Measurements from ENCODE around the gene ANKS1A.
"Not testable (repeated sequence)": the region's sequence is repeated elsewhere in the genome, so short reads cannot be mapped to it uniquely, and the experiment has no call there.

Gene ANKS1A

DNA sequence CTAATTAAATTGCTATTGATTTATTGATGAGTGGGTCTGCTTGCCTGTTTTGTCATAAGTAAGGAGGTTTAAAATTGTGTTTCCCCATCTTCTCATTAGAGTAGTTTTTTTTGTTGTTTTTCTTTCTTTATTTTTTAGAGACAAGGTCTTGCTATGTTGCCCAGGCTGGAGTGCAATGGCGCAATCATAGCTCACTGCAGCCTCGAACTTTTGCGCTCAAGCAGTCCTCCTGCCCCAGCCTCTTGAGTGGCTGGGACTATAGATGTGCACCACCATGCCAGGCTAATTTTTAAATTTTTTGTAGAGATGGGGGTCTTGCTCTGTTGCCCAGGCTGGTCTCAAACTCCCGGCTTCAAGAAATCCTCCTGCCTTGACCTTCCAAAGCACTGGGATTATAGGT lies 31.0 kb downstream of the ANKS1A start:
- DNase-seq, result no peak

DNA sequence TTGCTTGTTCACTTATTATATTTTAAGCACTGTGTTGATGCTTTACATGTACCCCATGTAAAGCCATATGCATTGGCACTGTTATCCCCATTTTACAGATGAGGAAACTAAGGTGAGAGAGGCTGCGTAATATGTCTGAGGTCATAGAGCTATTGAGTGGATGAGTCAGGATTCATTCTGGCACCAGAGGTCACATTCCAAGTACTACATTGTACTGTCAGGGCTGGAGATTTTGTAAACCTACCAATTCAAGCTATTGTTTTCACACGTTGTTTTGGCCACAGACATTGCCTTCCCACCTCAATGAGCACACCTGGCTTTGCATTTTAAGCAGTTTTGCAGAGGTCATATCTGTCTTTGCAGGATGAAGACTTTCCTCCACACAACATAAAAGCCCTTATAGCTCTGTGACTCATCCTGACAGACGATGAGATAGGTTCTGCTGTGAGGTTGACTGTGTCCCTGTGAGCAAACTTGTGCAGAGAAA lies 33.2 kb downstream of the ANKS1A start:
- no peak for DNase-seq

DNA sequence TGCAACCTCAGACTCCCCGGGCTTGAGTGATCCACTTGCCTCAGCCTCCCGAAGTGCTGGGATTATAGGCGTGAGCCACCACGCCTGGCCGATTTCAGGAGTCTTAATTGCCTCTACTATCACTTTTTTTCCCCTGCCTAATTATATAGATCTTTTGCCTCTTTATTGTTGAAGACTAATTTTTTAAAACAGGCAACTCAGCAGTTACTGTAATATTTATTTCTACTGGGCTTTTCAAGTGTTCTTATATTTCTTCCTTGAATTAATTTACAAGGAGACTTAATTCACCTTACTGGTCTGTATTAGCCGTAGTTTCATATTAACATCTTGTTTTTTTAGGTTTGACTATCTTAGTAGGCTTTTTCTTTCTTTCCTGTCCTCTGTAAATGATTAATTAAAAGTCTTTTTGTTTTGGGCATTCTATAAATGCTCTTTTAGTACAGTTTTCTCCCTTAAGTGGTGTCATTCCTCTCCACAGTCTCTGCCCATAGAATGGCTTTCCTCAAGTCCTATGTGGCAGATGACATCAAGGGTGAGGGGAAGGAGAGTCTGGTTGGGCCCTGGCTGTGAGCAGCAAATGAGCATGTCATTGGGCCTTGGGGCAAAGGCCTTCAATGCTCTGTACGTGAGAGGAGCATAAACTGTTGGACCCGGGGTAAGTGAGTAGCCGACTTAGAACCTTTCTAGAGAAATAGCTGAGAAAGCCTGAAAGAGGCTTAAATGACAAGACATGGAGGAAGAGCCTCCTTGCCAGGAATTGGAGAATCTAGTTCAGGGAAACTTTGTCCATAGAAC lies 36.0 kb downstream of the ANKS1A start:
- DNase-seq, result no peak

DNA sequence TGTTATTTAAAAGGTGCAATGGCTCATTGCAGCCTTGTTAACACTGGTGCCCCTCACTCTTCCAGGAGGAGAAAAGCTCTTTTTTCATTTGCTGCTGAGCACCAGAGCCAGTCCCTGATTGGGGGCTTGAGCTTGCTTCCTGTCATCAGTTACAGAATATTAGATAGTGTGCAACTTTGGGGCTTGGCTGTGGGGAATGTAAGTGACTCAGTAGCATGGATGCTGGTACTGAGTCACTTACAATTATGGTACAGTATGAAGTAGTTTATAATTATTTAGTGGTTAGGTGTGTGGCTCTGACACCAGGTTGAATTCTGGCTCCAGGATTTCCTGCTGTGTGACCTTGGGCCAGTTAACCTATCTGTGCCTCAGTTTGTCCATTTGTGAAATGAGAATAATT lies 37.6 kb downstream of the ANKS1A start:
- no peak for DNase-seq

DNA sequence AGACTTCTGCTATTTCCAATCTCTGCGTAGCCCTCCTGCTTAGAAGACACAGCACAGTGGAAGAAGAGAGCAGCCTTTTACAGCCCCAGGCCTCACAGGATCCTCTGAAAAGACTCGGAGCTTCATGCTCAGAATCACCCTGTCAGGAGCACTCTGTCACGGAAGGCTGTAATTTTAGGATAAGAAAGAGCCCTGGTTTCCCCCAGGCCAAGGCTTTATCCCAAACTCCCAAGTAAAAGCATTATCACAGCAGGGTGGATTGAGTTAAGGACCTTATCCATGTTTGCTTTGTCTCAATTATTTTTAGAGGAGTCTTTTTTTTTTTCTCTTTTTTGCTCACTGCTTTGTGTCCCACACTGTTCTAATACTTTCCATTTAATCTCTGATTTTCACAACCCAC lies 39.2 kb downstream of the ANKS1A start:
- DNase-seq, result no peak

DNA sequence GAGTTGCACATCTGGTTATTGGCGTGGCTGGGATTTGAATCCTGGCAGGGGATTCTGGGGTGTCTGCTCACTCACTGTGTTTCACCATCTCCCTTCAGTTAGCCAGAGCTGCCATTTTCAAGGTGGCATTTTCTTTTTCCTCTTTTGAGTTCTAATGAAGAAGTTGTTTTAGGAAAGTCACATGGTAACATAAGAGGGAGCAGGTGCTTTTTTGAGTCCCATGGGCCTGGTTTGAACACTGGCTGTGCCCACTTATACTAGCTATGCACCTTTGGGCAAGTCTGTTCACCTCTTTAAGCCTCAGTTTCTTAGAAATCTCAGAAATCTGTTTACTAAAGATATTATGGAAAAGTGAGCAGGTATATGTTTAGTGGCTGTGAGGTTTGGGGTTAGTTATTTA lies 39.6 kb downstream of the ANKS1A start:
- DNase-seq, result no peak

DNA sequence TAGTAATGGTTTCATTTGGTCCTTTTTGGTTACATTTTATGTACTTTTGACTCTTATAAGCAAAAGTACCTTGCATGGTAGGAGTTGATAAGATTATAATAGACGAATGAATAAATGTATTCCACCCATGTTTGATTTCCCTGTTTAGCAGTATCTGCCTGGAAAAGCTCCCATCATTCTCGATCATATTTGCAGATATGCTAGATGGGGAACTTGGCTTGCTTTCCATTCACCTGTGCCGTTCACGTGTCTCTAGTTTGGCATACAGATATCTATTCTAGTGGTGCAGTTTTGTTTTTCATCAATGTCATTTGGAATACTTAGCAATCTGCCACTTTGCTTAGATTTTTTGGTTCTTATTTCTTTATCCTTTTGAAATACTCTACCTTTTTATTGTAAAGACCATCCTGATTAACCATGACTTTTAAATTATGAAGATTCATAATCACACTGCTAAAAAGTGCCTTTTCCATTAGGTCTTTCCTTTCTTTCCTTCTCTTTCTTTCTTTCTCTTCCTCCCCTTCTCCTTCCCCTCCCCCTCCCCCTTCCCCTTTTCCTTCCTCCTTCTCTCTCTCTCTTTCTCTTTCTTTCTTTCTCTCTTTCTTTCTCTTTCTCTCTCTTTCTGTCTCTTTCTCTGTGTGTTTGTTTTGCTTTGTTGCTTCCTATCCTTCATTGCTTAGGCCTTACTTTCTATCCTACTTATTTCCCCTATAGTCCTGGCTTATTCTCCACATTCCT lies 40.4 kb downstream of the ANKS1A start:
- no peak for DNase-seq

DNA sequence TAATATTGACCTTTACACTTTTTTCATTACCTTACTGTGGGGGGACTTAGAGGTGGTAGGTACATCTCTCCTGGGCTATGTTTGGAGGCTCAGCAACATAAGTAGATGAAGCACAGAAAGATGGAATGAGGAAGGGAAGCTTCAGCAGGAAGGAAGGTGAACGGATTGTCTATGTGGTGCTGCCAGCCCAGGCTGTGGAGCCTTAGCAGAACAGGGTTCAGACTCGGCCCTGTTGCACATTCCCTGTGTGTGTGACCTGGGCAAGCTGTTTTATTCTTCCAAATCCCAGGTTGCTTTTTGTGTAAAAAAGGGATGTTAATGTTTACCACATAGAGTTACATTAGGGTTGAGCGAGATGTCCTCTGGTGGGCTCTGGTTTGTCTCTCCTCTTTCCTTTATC lies 41.2 kb downstream of the ANKS1A start:
- no peak for DNase-seq

DNA sequence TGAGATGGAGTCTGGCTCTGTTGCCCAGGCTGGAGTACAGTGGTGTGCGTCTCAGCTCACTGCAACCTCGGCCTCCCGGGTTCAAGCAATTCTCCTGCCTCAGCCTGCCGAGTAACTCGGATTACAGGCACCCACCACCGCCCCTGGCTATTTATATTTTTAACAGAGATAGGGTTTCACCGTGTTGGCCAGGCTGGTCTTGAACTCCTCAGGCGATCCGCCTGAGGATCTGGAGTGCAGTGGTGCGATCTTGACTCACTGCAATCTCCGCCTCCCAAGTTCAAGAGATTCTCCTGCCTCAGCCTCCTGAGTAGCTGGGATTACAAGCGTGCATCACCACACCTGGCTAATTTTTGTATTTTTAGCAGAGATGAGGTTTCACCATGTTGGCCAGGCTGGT lies 43.1 kb downstream of the ANKS1A start:
- not testable (repeated sequence) for DNase-seq

DNA sequence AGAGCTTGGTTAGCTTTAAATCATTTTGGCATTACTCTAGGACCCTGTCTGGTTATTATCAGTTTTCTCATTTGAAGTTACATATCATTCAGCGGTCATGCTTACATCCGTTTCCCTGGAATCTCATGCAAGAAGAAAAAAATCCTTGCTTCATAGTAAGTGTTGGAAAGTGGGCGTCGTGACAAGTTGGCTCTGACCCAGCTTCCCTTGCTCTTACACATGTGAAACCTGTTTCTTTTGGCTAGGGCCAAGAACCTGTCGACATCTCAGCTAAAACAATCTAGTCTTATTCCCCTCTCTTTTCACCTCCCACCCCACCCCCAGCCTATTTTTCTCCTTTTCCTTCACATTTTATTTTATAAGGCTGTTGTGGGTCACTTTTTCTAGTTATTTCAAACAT lies 45.5 kb downstream of the ANKS1A start:
- DNase-seq, result no peak

DNA sequence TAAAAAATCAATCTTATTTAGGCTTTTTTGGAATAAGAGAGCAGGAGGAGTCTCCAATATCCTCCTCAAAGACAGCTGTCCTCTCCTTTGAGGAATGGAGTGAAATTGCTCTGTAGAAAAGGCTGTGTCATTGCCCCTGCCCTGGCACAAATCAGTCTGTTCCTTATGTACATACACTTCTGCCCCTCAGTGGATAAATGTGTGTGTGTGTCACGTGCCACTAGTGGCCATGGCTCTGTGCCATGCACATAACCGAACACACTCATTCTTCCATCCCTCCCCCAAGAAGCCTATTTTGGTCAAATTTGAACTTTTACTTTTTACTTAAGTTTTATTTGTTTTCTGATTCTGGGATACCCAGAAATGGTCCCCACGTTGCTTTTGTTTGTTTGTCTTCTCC lies 49.2 kb downstream of the ANKS1A start:
- DNase-seq, result no peak

DNA sequence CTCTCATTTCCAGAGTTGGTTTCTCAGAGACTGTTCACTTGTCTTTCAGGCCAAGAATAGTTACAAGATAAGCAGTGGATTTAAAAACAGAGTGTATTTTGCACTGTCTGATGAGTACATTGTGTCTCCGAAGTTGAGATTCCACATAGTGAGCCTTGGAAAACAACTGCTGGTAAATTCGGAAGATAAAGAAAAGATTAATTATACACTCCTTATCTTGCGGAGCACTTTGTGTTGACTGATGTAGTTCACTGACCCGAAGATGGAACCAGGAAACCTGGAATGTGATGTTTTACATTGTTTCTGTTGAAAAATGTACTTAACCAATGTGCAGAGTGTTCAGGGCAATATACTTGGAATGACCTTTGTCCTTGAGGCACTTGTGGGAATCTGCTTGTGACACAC lies 51.0 kb downstream of the ANKS1A start:
- no peak for DNase-seq

DNA sequence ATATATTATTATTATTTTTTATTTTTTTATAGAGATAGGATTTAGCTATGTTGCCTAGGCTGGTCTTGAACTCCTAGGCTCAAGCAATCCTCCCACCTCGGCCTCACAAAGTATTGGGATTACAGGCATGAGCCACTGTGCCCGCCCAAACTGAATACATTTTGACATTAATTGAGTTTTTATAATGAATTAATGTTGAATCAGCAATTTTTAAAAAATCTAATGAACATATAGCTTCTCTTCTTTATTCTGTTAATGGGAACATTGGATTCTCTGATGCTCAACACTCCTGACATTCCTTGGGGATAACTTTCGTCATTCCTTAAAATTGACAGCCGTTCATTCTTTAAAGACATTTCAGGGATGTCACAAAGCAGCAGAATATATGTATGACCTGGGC lies 52.4 kb downstream of the ANKS1A start:
- DNase-seq, result no peak

DNA sequence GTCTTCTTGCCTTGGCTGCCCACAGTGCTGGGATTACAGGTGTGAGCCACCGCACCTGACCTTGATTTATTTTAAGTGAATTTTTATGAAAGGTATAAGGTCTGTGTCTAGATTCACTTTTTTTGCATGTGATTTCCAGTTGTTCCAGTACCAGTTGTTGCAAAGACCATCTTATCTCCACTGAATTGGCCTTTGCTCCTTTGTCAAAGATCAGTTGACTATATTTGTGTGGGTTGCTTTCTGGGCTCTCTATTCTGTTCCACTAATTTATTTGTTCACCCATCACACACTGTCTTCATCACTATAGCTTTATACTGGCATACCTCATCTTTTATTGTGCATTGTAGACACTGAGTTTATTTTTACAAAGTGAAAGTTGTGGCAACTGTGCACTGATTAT lies 56.3 kb downstream of the ANKS1A start:
- no peak for DNase-seq

DNA sequence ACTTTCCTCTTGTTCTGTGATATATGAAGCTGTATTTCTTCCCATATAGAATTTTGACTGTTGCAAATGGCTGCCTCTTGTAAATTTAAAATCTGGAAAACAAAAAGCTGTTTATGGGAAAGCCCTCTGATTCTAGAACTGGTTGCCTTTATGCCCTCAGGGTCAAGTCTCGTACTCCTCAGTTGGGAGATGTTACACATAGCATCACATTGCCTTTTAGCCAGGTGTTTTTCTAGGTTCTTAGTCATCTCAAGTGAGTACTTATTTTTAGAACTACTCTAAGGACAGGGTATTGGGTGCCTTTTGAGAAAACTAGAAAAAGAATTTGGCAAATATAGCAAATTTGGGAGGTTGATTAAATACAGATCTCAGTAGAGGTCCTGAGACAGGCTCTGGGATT lies 58.5 kb downstream of the ANKS1A start:
- no peak for DNase-seq

DNA sequence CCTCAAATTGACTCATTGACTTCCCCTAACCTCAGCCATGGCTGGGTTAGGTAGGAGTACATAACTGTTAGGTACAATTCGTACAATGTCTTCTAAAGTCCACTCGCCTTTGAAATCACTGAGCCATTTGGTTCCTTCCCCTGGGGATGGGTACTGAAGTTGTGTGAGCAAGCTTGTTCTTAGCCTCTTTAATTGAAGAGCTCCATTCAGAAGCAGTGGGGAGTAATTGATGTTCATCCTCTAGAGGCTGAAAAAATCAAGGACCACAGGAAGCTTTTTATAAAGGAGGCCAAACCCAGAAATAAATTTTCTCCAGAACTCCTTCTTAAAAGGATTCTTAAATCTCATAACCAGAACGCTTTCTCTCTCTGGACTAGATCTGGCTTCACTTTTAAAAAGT lies 60.6 kb downstream of the ANKS1A start:
- no peak for DNase-seq

DNA sequence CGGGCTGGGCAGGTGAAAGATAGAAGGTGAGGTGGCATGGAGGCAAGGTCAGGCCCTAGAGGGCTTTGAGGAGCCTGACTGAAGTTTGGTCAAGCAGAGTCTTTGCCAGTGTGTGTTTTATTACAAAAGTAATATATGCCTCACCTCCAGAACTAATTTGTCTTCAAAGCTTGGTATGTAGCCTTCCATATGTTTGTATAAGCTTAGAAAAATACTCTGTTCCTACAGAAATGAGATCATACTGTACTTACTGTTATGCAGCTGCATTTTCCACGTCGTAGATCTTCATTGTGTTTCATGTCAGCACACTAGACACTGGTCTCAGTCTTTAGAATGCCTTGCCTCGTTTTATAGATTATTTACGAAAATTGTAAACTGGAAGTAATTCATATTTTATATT lies 61.8 kb downstream of the ANKS1A start:
- no peak for DNase-seq

DNA sequence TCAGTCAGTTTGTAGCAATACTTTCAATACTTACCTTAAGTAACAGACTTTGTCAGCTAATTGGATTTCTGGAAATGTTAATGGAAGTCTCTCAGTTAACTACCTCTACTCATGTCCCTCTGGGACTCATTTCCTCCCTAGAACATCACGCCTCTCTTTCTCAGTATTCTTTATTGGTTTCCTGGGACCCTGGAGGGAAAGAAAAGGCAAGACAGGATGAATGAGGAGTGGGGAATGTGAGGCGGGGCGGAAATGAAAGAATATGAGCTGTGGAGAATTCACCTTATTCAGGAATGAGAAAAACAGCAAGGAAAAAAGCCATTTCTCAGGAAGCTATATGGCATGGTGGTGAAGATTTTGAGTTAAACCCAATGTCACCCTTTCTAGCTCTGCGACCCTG lies 62.7 kb downstream of the ANKS1A start:
- no peak for DNase-seq

DNA sequence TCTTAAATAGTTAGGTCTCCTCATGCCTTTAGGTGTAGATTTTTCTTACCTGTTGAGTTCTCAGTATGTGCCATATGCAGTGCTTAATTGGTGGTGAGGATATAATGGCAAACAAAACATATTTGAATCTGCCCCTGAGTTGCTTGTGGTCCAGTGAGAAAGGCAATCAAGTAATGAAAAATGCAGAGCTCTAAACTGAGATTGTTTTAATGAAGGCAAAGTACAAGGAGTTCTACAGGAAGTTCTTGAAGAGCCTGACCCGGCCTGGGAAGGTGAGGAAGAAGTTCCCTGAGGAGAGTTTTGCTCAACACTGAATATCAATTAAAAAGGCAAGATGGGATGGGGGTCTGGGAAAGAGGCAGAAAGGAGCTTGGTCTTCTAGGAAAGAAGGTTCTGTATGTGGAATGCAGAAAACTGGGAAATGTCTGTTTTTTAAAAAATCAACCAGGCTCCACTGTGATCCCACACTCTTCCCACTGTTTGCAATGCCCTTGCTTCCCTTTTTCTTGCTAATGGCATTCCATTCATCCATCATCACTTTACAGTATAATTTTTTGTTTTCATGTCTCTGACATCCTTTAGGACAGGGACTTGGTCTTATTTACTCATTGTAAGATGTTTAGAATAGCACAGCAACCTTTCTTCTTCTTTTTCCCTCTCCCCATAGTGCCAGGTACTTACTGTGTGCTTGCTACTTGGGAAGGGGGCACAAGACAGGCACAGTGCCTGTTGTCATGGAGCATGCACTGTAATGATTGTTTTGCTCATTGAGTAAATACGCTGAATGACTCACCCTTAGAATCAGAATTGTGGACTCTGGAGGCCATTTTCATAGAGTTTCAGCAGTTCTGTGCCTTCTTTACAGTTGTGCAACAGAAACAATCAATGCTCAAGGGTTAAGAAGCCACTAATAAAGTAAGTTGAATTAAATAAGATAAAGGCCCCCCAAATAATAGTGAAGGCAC lies 64.3 kb downstream of the ANKS1A start:
- DNase-seq, result no peak

DNA sequence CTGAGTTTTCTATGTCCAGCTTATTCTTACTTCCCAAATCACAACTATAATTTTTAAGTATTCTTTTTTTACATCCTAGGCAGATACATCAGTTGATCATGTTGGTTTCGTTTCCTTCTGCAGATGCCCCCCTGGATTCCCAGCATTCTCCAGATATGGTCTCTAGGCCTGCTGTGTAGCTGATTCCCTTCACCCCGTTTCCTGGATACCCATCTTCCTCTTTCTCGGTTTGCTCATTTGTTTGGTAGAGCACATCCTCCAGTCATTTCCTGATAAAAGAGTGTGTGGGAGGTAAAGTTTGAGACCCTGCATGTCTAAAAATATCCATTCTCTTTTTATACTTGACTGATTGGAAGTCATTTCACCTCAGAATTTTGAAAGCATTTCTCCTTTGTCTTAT lies 66.4 kb downstream of the ANKS1A start:
- no peak for DNase-seq

DNA sequence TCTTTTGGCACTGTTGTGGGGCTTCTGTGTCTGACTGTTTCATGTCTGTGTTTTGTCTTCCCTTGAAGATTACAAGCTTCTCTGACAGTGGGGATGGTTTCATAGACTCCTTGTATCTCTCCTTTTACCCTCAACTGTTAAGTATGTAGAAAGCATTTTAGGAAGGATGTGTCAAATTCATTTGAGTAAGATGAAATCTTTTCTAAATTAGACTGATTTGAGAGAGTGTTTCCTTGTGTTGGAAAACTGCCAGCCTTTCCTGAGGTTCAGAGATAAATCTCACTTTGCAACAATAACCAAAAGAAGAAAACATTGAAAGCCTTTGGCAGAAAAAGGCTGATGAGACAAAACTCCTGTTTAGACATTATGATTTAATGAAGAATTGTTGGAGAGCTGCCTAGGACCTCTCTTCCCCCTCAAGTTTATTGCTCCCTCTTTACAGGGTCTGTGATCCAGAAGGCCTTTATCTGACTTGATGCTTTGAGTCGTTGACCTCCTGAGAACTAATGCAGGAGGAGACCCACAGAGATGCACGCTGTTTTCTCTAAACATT lies 68.3 kb downstream of the ANKS1A start:
- no peak for DNase-seq

DNA sequence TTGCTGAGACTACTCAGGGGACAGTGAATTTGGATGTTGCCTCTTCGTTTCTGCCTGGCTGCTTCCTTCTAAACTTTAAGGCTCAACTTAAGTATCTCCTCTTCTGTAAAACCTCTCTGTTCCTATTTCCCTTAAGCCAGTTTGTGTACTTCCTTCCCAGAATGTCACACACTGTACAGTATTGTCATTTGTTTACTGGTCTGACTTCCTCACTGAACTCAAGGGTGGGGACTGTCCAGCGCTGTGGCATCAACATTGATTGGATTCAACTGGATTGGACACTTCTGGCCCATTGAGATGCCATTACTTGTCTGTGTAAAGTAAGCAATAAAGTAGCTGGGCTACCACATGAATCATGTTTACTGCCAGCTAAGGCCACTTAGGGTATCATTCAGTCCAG lies 69.7 kb downstream of the ANKS1A start:
- no peak for DNase-seq

DNA sequence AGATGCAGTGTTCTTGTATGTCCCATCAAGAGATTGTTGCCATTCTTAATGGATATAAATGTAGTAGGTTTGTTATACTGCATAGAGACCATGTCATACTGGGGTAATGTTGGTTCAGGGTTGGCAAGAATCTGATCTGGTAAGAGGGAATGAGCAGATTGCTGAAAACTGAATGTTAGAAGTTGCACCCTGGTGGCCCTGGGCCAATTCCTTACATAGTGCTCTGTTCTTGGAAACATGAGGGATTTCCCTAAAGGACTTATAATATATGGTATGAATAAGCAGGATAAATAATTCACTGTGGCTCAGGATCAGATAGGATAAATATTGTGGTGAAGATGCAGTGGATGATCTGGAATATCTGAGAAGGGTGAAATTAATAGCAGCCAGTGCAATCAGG lies 70.2 kb downstream of the ANKS1A start:
- no peak for DNase-seq

Measured in activated CD8-positive, alpha-beta memory T cell treated with anti-CD3 and anti-CD28 coated beads, Interleukin-2, amount 50 U/mL, for 4 hours (primary cell).